ENCODE measurements around the gene ECI1.

ECI1 gene

GRCh38 chr16:2253293-2253692 is 1.9 kb upstream of the ECI1 start:
- TF ChIP-seq, protein P1, sequence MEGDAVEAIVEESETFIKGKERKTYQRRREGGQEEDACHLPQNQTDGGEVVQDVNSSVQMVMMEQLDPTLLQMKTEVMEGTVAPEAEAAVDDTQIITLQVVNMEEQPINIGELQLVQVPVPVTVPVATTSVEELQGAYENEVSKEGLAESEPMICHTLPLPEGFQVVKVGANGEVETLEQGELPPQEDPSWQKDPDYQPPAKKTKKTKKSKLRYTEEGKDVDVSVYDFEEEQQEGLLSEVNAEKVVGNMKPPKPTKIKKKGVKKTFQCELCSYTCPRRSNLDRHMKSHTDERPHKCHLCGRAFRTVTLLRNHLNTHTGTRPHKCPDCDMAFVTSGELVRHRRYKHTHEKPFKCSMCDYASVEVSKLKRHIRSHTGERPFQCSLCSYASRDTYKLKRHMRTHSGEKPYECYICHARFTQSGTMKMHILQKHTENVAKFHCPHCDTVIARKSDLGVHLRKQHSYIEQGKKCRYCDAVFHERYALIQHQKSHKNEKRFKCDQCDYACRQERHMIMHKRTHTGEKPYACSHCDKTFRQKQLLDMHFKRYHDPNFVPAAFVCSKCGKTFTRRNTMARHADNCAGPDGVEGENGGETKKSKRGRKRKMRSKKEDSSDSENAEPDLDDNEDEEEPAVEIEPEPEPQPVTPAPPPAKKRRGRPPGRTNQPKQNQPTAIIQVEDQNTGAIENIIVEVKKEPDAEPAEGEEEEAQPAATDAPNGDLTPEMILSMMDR (IDR thresholded peaks at IDR 0.05; ENCODE audit: low read depth, low read length), result no peak
- no peak for DNase-seq (ENCODE audit: low read depth, low spot score)
- no peak overlapping the region for H3K4me3 ChIP-seq (ENCODE audit: low read depth, low read length)
- in situ Hi-C loops (cut with HindIII; ENCODE audit: low sequenced_read_pairs), result no loop called here

- in situ Hi-C loops (cut with HindIII; ENCODE audit: low sequenced_read_pairs), result no loop called here
- no peak for DNase-seq (ENCODE audit: low read depth, low spot score)
- H3K4me3 ChIP-seq (ENCODE audit: low read depth, low read length), result no peak overlapping the region
- TF ChIP-seq, protein P1 (IDR thresholded peaks at IDR 0.05; ENCODE audit: low read depth, low read length), result no peak
Measured at GRCh38 chr16:2252806-2253148, 1.4 kb upstream of the ECI1 start.

DNA sequence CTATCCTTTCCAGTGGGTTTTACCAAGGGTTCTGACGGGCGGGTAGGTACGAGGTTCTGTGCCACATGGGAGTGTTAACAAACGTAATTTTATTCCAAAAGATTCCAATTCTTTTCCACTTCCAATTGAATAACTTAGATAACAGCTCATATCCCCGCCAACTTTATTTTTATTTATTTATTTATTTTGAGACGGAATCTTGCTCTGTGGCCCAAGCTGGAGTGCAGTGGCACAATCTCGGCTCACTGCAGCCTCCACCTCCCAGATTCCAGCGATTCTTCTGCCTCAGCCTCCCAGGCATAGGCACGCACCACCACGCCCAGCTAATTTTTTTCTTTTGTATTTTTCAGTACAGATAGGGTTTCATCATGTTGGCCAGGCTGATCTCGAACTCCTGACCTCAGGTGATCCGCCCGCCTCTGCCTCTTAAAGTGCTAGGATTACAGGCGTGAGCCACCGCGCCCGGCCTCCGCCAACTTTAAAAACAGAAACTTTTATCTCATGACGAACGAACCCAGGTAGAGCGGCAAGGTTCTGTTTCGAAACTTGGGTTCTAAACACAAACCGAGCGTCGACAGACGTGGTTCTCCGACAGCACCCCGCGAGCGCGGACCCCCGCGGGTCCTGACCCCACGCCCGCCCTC is 613 bp downstream of the ECI1 start:
- TF ChIP-seq, protein P1 (IDR thresholded peaks at IDR 0.05; ENCODE audit: low read depth, low read length), result no peak
- in situ Hi-C loops (cut with HindIII; ENCODE audit: low sequenced_read_pairs), result no loop called here

DNA sequence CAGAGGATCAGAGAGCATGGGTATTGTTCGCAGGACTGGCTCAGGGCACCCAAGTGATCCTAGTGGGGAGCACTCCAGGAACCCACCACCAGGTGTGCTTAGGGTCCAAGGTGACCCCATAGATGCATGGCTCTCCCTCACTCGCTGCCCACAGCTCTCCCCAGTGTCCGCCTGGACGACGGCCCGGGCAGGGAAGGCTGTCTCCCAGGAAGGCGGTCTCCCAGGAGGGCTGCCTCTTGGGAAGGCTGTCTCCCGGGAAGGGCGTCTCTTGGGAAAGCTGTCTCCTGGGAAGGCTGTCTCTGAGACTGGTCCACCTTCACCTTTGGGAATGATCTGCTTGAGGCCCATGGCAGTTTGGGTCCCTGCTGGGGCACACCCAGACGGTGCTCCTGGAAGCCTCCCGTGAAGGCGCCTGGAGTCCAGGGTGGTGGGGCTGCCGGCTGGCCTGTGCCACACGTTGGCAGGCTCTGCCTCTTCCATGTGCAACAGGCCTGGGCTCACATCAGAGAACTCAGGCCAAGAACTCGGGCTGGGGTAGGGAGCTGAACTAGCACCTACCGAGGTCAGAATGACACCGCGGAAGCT is 5.0 kb downstream of the ECI1 start:
- in situ Hi-C loops (cut with HindIII; ENCODE audit: low sequenced_read_pairs), result no loop called here
- H3K4me3 ChIP-seq (ENCODE audit: low read depth, low read length), result no peak overlapping the region
- no peak for DNase-seq (ENCODE audit: low read depth, low spot score)
- TF ChIP-seq, protein P1 (IDR thresholded peaks at IDR 0.05; ENCODE audit: low read depth, low read length), result no peak

More for the DNA sequence above, 613 bp downstream of the ECI1 start:
- peak overlapping the region; percentile 68 for H3K4me3 ChIP-seq (ENCODE audit: low read depth, low read length)
- DNase-seq (ENCODE audit: low read depth, low spot score), result peak; percentile 24

DNA sequence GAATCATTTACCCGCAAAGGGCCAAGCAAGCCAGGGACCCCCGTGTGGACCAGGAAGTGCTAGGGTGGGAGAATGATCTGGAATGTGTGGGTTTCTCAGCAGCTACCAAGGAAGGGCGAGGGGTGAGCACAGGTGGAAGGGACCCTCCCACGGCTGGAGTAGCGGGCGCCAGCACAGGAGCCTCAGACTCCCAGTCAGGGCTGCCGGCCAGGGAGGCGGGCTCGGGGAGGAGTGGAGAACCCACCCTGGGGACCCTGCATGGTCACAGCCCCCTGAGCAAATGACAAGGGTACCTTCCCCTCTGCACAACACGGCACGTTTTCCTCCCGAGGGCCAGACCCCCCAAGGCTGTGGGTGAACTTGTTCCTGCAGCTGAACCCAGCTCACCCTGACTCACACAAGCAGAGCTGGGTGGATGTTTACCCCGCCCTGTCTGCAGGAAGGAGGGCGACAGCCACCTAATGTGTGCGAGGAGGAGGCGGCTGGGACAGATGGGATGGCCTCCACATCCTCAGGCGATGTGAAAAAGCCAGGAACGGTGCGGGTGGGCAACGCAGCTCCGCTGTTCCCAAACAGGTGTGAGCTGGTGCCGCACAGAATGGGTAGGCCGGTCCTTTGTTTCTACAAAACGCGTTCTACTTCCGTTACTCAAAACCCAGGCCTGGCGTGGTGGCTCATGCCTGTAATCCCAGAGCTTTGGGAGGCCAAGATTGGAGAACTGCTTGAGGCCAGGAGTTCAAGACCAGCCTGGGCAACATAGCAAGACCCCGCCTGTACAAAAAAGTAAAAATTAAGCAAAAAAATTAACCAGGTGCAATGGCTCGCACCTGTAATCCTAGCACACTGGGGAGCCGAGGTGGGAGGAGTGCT is 6.2 kb downstream of the ECI1 start:
- TF ChIP-seq, protein P1 (IDR thresholded peaks at IDR 0.05; ENCODE audit: low read depth, low read length), result no peak
- in situ Hi-C loops (cut with HindIII; ENCODE audit: low sequenced_read_pairs), result no loop called here
- no peak overlapping the region for H3K4me3 ChIP-seq (ENCODE audit: low read depth, low read length)
- DNase-seq (ENCODE audit: low read depth, low spot score), result no peak

- H3K4me3 ChIP-seq (ENCODE audit: low read depth, low read length), result no peak overlapping the region
- TF ChIP-seq, protein P1 (IDR thresholded peaks at IDR 0.05; ENCODE audit: low read depth, low read length), result no peak
- no peak for DNase-seq (ENCODE audit: low read depth, low spot score)
- in situ Hi-C loops (cut with HindIII; ENCODE audit: low sequenced_read_pairs), result no loop called here
Measured at GRCh38 chr16:2244301-2244700, 7.1 kb downstream of the ECI1 start.

Data from astrocyte of the spinal cord (primary cell).